ENCODE measurements around the gene BARX2.

BARX2 gene

DNA sequence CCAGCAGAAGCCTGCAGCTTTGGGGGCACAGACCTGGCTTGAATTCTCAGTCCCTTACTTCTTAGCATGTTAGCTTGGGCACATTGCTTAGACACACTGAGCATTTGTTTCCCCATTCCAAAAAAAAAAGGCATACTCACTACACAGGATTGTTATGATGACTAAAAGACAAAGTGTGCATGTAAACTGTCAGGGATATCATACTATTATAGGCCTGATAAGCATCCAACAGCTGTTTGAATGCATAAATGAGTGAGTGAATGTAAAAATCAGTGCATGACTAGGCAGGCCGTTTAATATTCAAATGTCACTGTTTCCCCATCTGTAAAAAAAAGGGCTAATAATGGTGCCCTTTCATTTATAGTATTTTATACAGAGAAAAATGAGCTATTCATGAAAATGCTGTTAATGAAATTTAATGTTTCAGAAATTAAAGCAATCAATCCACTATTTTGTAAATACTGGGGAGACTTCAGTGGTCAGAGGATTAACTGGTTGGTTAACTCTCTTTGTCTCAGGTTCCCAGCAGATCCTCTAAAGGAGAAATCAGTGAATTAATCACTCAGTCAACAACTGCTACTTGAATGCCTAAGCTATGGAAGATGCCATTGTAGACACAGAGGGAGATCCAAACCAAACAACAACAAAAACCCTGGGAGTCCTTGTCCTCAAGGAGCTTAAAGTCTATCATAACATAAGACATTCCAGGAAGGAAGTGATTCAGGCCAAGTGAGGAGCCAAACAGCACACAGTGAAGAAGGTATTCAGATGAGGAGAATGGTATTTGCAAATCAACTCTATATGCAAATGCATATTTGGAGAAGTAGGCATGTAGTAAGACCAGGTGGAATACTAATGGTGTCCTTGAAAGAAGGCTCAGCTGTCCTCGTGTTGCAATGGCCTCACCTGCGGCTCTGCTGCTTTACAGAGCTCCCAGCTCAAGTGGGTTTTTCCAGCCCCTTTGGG is 26.8 kb downstream of the BARX2 start:
- H3K9ac ChIP-seq (ENCODE audit: low read length): no peak overlapping the region

DNA sequence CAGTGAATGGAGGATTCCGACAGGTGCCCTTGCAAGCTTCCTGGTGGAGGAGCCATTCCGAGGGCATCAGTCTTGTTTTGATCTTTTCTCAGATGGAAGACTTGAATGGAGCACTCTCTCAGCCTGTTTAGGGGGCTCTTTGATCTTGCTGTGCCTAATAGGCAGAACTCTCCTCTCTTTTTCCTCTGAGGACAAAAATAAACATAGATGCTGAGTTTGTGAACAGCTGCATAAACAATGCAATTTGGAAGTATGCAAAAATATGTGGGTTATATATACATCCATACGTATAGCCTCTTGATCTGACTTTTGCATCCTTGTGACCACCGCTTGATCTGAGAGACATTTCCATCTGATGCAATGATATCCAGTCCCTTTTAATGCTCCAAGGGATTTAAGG is 29.1 kb downstream of the BARX2 start:
- H3K27ac ChIP-seq (ENCODE audit: low read depth, low read length): no peak overlapping the region
- H3K4me1 ChIP-seq (ENCODE audit: control insufficient read depth, insufficient read depth, low read length): no peaks in the 10 kb centered on the region
- no peaks in the 10 kb centered on the region for H3K36me3 ChIP-seq (ENCODE audit: control insufficient read depth, insufficient read depth, low read length)
- no peaks in the 10 kb centered on the region for H3K27me3 ChIP-seq (ENCODE audit: control insufficient read depth, insufficient read depth, low read length)
- H3K9ac ChIP-seq (ENCODE audit: low read length): no peak overlapping the region
- H3K4me3 ChIP-seq (ENCODE audit: low read depth, low read length): no peak overlapping the region
- H3K9me3 ChIP-seq (ENCODE audit: control insufficient read depth, insufficient read depth, low read depth, low read length): no peaks in the 10 kb centered on the region

More for the DNA sequence above, 26.8 kb downstream of the BARX2 start:
- H3K27me3 ChIP-seq (ENCODE audit: control insufficient read depth, insufficient read depth, low read length): no peaks in the 10 kb centered on the region
- no peak overlapping the region for H3K27ac ChIP-seq (ENCODE audit: low read depth, low read length)
- no peaks in the 10 kb centered on the region for H3K36me3 ChIP-seq (ENCODE audit: control insufficient read depth, insufficient read depth, low read length)
- no peaks in the 10 kb centered on the region for H3K9me3 ChIP-seq (ENCODE audit: control insufficient read depth, insufficient read depth, low read depth, low read length)
- no peak overlapping the region for H3K4me3 ChIP-seq (ENCODE audit: low read depth, low read length)
- H3K4me1 ChIP-seq (ENCODE audit: control insufficient read depth, insufficient read depth, low read length): no peaks in the 10 kb centered on the region

DNA sequence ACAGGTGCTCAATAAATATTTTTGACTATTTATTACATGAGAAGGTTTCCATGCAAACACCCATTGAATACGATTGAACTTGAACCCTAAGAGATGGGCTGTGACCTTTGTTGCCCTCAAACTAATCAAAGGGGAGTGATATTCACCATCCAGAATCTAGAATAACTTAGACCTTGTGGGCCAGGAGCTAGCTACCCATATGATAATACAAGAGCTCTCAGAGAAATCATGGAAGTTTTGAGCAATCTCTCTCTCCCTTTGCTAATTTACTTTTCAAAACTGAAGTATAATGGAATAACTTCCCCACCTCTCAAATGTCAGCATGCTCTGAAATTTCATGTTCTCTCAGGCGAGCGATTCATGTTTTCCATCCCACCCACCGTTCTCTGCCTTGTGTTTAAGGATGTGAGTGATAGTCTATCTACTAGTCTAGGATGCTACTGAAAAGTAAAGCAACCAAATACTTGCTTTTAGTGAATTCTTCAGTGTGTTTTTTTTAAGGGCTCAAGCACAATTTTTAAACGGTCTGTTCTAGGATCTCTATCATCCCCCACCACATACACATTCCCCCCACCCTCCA is 33.3 kb downstream of the BARX2 start:
- no peaks in the 10 kb centered on the region for H3K4me1 ChIP-seq (ENCODE audit: control insufficient read depth, insufficient read depth, low read length)
- H3K27me3 ChIP-seq (ENCODE audit: control insufficient read depth, insufficient read depth, low read length): no peaks in the 10 kb centered on the region
- no peak overlapping the region for H3K4me3 ChIP-seq (ENCODE audit: low read depth, low read length)
- no peaks in the 10 kb centered on the region for H3K9me3 ChIP-seq (ENCODE audit: control insufficient read depth, insufficient read depth, low read depth, low read length)
- H3K36me3 ChIP-seq (ENCODE audit: control insufficient read depth, insufficient read depth, low read length): no peaks in the 10 kb centered on the region
- no peak overlapping the region for H3K27ac ChIP-seq (ENCODE audit: low read depth, low read length)
- H3K9ac ChIP-seq (ENCODE audit: low read length): no peak overlapping the region

DNA sequence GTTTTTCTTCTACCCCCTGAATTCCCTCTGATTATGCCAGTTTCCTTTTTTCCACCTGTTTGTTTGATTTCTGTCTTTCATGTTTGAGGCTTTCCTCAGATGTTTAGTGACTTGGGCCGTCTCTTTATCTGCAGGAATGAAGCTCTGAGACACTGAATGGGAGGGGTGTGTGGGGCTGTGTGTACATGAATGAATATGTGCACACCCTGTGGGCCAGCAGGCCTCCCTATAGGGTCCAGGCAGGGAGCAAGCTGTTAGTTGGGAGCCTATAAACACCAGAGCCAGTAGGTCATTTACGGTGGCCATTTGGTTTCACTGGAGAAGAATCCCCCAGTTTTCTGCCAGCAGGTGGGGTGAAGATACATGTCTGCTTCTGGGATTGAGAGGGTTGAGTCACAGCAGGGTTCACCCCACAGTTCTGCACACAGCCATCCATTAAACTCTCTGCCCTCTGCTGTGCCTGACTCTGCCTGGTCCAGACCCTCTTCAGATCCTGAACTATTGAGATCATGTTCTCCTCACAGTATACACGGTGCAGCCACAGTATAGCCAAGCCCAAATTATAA is 34.8 kb downstream of the BARX2 start:
- Histone ChIP-seq H3K27ac (ENCODE audit: low read depth, low read length) (no peak overlapping the region), H3K9ac (ENCODE audit: low read length) (no peak overlapping the region)

DNA sequence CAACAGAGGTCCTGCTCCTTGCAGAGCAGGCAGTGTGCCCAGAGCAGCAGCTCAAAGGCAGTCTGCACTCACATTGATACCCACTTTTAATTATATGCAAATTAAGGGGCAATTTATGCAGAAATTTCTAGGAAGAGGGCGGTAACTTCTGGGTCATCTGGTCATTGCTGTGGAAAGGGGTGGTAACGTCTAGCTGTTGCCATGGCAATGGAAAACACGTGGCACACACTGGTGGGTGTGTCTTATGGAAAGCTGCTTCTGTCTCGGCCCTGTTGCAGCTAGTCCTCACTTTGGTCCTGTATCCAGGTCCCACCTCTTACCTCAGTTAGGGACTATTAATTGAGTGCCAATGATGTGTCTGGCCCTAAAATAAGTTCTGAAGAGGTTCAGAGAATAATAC is 36.8 kb downstream of the BARX2 start:
- Histone ChIP-seq H3K36me3 (ENCODE audit: control insufficient read depth, insufficient read depth, low read length) (no peaks in the 10 kb centered on the region), H3K9ac (ENCODE audit: low read length) (no peak overlapping the region), H3K27me3 (ENCODE audit: control insufficient read depth, insufficient read depth, low read length) (no peaks in the 10 kb centered on the region), H3K27ac (ENCODE audit: low read depth, low read length) (no peak overlapping the region), H3K4me1 (ENCODE audit: control insufficient read depth, insufficient read depth, low read length) (no peaks in the 10 kb centered on the region), H3K9me3 (ENCODE audit: control insufficient read depth, insufficient read depth, low read depth, low read length) (no peaks in the 10 kb centered on the region), H3K4me3 (ENCODE audit: low read depth, low read length) (no peak overlapping the region)

More for the DNA sequence above, 34.8 kb downstream of the BARX2 start:
- H3K9me3 ChIP-seq (ENCODE audit: control insufficient read depth, insufficient read depth, low read depth, low read length): no peaks in the 10 kb centered on the region
- H3K27me3 ChIP-seq (ENCODE audit: control insufficient read depth, insufficient read depth, low read length): no peaks in the 10 kb centered on the region
- H3K36me3 ChIP-seq (ENCODE audit: control insufficient read depth, insufficient read depth, low read length): no peaks in the 10 kb centered on the region
- no peak overlapping the region for H3K4me3 ChIP-seq (ENCODE audit: low read depth, low read length)
- H3K4me1 ChIP-seq (ENCODE audit: control insufficient read depth, insufficient read depth, low read length): no peaks in the 10 kb centered on the region

DNA sequence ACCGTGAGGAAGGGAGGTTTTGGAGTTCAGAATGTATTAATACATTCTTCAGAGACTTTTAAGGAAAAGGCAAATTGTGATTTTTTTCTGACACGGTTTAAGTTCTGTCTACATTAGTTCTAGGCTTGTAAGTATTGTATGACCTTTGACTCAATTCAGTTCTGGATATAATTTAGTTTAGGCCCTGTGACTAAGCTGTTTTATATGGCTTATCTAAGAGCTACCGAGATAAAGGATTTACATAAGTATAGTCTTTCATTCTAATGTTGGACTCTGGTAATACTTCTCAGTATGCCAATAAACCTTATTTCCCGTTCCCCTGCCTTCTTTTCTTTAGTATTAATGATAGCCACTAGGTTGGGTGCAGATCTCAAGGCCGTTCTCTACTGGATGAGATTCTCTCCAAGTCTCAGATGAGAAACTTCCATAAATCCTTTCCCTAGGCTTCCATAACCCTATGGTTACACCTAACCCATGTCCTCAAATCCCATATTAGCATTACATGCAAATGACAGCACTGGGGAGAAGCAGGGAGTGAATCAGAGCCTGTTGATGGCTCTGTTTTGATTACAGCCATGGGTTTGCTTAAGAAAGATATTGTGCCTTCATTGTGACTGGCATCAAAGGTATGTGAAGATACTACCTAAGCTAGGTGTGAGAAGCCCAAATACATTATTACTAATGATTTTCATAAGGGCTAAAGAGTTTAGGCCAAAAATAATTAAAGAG is 38.7 kb downstream of the BARX2 start:
- Histone ChIP-seq H3K9me3 (ENCODE audit: control insufficient read depth, insufficient read depth, low read depth, low read length) (no peaks in the 10 kb centered on the region), H3K9ac (ENCODE audit: low read length) (no peak overlapping the region), H3K27ac (ENCODE audit: low read depth, low read length) (no peak overlapping the region), H3K4me1 (ENCODE audit: control insufficient read depth, insufficient read depth, low read length) (no peaks in the 10 kb centered on the region), H3K36me3 (ENCODE audit: control insufficient read depth, insufficient read depth, low read length) (no peaks in the 10 kb centered on the region), H3K4me3 (ENCODE audit: low read depth, low read length) (no peak overlapping the region), H3K27me3 (ENCODE audit: control insufficient read depth, insufficient read depth, low read length) (no peaks in the 10 kb centered on the region)

DNA sequence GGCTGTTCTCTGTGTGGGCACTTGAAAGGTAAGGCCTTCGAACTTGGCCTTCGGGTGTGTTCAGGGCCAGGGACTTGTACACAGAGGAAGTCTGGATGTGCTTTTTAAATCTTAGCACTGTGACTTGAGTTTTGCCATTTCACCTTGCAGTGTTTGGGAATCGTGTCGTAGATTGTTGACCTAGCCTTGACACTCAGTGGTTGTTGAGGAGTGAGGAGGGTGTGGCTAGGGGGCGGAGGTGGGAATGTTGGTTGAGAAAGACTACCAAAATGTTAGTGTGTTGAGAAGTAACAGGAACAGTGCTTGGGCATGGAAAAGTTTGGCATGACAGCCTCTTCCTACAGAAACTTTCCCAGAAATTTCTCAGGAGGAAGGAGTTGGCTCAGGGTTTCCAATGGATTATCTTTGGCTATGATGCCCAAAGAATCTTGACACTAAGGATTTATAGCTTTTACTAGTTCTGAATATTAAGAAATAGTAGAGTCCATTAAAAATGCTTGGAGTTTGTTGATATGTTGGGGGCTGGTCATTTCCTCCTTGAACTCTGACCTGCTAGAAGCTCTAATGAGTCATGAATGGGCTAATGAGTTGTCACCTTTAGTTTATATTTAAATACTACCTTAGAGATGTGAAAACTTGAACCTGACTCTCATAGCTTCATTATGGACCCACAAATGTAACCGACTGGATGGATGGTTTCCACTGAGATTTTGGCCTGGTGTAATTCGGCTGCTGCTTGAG is 40.6 kb downstream of the BARX2 start:
- H3K36me3 ChIP-seq (ENCODE audit: control insufficient read depth, insufficient read depth, low read length): no peaks in the 10 kb centered on the region
- H3K27me3 ChIP-seq (ENCODE audit: control insufficient read depth, insufficient read depth, low read length): no peaks in the 10 kb centered on the region
- no peak overlapping the region for H3K4me3 ChIP-seq (ENCODE audit: low read depth, low read length)
- H3K9ac ChIP-seq (ENCODE audit: low read length): no peak overlapping the region
- no peaks in the 10 kb centered on the region for H3K9me3 ChIP-seq (ENCODE audit: control insufficient read depth, insufficient read depth, low read depth, low read length)
- no peak overlapping the region for H3K27ac ChIP-seq (ENCODE audit: low read depth, low read length)
- no peaks in the 10 kb centered on the region for H3K4me1 ChIP-seq (ENCODE audit: control insufficient read depth, insufficient read depth, low read length)

DNA sequence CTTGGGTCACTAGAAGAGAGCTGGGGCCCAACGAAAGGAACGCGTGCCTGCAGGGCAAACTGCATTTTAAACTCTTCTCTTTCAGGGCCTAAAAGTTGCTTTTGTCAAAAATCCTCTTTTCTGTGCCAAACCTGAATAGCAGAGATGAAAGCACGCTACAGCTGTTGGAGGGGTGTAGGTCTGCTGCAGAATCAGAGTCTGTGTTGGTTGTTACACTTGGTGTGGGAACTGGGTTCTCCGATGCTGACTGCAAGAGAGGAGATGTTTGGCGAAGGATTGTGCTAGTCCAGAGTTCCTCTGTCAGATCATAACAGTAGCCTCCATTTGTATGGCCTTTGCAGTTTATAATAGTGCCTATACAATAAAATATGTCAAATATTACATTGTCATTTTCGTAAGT is 41.8 kb downstream of the BARX2 start:
- H3K9ac ChIP-seq (ENCODE audit: low read length): no peak overlapping the region
- no peaks in the 10 kb centered on the region for H3K4me1 ChIP-seq (ENCODE audit: control insufficient read depth, insufficient read depth, low read length)
- H3K27me3 ChIP-seq (ENCODE audit: control insufficient read depth, insufficient read depth, low read length): no peaks in the 10 kb centered on the region
- H3K9me3 ChIP-seq (ENCODE audit: control insufficient read depth, insufficient read depth, low read depth, low read length): no peaks in the 10 kb centered on the region
- no peaks in the 10 kb centered on the region for H3K36me3 ChIP-seq (ENCODE audit: control insufficient read depth, insufficient read depth, low read length)
- H3K27ac ChIP-seq (ENCODE audit: low read depth, low read length): no peak overlapping the region
- no peak overlapping the region for H3K4me3 ChIP-seq (ENCODE audit: low read depth, low read length)

DNA sequence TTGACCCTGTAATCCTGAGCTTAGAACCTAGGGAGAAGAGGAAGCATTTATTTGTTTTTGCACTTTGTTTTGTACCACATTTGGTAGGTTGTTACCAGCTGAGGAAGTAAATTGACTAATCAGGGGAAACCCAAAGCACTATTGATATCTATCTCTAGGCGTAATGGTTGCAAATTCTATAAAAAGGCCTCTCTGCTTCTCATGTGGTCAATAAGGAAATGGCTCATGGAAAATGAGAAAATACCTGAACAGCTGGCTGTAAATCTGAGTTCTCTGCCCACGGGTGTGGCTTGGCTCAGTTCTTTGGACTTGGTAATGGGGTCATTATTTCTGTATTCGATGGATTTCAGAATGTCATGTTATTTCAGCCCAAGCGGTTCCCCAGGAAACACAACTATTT is 42.4 kb downstream of the BARX2 start:
- Histone ChIP-seq H3K36me3 (ENCODE audit: control insufficient read depth, insufficient read depth, low read length) (no peaks in the 10 kb centered on the region), H3K9me3 (ENCODE audit: control insufficient read depth, insufficient read depth, low read depth, low read length) (no peaks in the 10 kb centered on the region), H3K9ac (ENCODE audit: low read length) (no peak overlapping the region), H3K4me3 (ENCODE audit: low read depth, low read length) (no peak overlapping the region), H3K27ac (ENCODE audit: low read depth, low read length) (no peak overlapping the region), H3K4me1 (ENCODE audit: control insufficient read depth, insufficient read depth, low read length) (no peaks in the 10 kb centered on the region), H3K27me3 (ENCODE audit: control insufficient read depth, insufficient read depth, low read length) (no peaks in the 10 kb centered on the region)

DNA sequence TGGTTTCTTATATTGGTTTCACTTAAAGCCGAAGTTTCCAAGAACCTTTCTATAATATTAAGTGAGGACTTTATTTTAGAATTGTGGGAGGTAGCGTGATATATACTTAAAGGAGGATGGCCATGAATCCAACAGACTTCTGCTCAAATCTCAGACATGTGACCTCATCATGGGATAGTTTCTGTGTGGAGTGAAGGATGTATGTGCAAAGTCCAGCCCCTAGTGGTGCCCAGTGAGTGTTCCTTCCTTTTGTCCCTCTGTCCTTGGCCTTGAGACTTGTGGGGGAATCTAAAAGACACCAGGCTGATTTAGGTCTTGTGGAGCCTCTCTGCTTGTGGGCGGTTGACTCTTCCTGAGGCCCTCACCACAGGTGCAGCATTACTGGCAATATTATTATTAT is 43.7 kb downstream of the BARX2 start:
- Histone ChIP-seq H3K9me3 (ENCODE audit: control insufficient read depth, insufficient read depth, low read depth, low read length) (no peaks in the 10 kb centered on the region), H3K4me1 (ENCODE audit: control insufficient read depth, insufficient read depth, low read length) (no peaks in the 10 kb centered on the region), H3K27ac (ENCODE audit: low read depth, low read length) (no peak overlapping the region), H3K4me3 (ENCODE audit: low read depth, low read length) (no peak overlapping the region), H3K36me3 (ENCODE audit: control insufficient read depth, insufficient read depth, low read length) (no peaks in the 10 kb centered on the region), H3K27me3 (ENCODE audit: control insufficient read depth, insufficient read depth, low read length) (no peaks in the 10 kb centered on the region), H3K9ac (ENCODE audit: low read length) (no peak overlapping the region)

All from HUES6 (cell line).